NCI-H2107 (cell line): ENCODE measurements around the gene POLR2F.
"Not testable (repeated sequence)": the region's sequence is repeated elsewhere in the genome, so short reads cannot be mapped to it uniquely, and the experiment has no call there.

ENCODE experiments used
- DNase-seq: peaks from one replicate; lab custom pipeline; 2025; lab: John Stamatoyannopoulos, UW

Gene POLR2F

DNA sequence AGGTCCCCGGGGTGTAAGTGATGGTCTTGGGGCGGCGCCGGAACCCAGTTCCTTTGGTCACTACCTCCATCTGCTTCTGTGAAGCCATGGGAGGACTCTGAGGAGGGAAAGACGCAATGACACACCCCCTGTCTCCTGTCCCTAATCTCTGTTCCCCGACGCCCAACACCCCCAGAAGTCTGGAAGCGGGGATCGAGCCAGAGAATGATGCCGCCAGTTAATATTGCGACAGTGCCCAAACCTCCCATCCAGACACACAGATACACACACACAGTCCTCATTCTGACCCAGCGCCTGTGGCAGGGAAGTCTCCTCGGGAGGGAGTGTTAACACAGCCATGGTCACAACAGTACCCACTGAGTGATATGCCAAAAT is 450 bp upstream of the POLR2F start:
- no peak for DNase-seq

DNA sequence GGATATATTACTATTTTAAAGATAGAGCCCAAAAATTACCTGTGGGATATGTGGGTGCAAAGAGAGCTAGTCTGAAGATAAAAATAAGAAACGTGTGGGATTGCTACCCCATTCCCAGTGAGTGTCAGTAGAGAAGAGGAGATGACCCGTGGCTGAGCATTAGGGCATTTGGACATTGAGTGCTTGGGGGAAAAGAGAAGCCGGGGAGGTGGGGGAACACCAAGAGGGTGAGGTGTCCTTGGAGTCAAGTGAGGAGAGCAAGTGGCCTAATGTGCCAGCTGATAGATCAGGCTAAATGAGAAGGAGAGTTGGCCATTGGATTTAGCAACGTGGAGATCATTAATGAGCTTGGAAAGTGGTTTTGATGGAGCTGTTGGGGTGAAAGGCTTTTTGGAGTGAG is 1.2 kb downstream of the POLR2F start:
- no peak for DNase-seq

GRCh38 chr22:37955825-37956397 is 2.4 kb downstream of the POLR2F start:
- not testable (repeated sequence) for DNase-seq

DNA sequence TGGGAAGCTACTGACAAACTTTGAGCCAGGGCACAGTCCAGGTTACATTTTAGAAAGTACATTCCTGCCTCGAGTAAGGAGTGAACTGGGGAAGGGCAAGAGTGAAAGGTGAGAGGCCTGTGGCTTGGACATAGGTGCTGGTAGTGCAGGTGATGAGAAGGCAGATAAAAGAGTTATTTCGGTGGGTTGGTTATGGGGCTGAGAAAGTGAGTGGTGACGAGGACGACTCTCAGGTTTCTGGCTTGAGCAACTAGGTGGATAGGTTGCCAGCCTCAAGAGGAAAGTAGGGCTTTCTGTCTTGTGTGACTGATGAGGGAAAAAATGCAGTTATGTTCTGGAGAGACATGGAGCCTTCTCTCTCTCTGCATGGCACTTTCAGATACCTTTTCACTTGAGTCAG is 3.7 kb downstream of the POLR2F start:
- DNase-seq: no peak

- no peak for DNase-seq
These were observed 5.8 kb downstream of the POLR2F start for GRCh38 chr22:37959231-37959825.

- DNase-seq: no peak
These were observed 7.6 kb downstream of the POLR2F start for GRCh38 chr22:37961062-37961461.

DNA sequence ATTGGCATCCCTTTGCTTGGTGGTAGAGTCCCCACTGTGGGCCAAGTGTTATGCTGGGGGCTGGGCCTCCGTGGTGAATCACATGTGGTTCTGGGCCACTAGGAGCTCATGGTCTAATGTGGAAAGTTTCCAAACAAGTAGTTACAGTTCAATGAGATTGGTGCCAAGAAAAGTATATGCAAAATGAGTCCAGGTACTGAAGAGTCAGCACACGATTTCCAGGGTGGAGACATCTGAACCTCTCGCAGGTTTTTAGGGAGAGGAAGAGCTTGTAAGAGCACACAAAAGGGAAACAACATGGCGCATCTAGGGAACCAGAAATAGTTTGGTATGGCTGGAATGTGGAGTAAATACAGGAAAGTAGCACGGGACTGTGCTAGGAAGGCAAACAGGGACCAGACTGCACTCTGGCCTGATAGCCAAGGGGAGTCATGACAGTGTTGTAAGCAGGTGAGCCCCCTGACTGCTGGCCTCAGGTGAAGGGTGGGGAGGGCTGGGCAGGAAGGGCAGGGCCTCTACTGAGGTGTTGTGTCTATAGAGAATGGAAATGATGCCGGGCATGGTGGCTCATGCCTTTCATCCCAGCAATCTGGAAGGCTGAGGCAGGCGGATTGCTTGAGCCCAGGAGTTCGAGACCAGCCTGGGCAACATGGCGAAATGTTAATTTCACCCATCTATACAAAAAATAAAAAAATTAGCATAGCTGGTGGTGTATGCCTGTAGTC is 12.6 kb downstream of the POLR2F start:
- DNase-seq: no peak

DNA sequence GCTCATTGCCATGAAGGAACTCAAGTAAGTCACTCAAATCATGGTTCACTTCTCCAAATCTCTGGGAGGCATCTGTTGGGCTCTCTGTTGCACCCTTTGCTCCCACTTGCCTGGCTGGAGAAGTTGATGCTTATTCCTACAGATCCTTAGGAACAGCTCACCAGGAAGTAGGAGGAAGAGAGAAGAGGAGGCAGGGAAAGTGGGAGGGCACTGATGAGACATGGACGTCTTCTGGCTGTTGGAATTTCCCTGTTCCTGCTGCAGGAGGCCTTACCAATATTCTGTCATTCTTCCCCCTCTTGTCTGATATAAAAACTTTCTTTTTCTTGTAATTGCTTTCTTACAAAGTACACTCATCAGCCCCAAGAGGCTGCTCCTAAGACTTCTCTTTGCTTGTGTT is 13.6 kb downstream of the POLR2F start:
- DNase-seq: no peak

- DNase-seq: no peak
These were observed 14.3 kb downstream of the POLR2F start for GRCh38 chr22:37967637-37968451.

- no peak for DNase-seq
These were observed 15.2 kb downstream of the POLR2F start for GRCh38 chr22:37968452-37969251.

GRCh38 chr22:37970864-37971263 is 17.4 kb downstream of the POLR2F start:
- DNase-seq: no peak

DNA sequence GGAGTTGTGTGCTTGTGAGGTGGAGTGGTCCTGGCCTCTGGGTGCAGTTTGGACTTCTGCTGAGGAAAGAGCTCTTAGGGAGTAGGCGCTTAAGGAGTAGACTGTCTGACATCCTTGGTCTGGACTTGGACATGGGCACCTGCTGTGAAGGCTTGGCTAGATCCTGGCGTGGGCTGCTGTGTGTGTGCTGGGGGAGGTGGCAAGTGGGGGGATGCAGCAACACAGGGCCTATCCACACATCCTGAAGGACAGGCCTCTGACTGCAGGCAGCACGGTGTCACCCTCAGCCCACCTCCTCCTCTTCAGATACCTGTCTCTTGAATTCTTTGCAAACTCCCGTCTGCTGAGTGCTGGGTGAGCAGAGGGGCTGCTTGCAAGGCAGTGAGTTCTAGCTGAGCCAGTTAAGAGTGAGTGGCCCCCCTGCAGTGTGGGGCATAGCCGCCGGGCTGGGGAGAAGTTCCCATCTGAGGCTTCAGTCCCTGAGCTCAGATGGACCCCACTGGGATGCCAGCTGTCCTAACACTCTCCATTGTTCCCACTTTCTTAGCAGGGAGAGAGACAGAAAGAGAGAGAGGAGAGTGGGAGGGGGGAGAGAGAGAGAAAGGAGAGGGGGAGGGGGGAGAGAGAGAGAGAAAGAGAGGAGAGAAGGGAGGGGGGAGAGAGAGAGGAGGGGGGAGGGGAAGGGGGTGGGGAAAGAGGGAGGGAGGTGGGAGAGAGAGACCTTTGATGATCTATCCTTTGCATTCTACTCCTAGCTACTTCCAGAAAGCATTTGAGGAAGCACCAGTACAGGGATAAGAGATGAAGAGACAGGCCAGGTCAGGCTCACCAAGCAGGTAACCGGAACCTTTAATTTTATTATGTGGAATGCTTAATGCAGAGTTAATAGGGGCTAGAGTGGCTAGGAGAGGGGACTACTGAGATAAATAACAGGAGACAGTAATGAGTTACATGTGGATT is 18.3 kb downstream of the POLR2F start:
- DNase-seq: no peak

GRCh38 chr22:37972527-37972926 is 19.0 kb downstream of the POLR2F start:
- DNase-seq: no peak

DNA sequence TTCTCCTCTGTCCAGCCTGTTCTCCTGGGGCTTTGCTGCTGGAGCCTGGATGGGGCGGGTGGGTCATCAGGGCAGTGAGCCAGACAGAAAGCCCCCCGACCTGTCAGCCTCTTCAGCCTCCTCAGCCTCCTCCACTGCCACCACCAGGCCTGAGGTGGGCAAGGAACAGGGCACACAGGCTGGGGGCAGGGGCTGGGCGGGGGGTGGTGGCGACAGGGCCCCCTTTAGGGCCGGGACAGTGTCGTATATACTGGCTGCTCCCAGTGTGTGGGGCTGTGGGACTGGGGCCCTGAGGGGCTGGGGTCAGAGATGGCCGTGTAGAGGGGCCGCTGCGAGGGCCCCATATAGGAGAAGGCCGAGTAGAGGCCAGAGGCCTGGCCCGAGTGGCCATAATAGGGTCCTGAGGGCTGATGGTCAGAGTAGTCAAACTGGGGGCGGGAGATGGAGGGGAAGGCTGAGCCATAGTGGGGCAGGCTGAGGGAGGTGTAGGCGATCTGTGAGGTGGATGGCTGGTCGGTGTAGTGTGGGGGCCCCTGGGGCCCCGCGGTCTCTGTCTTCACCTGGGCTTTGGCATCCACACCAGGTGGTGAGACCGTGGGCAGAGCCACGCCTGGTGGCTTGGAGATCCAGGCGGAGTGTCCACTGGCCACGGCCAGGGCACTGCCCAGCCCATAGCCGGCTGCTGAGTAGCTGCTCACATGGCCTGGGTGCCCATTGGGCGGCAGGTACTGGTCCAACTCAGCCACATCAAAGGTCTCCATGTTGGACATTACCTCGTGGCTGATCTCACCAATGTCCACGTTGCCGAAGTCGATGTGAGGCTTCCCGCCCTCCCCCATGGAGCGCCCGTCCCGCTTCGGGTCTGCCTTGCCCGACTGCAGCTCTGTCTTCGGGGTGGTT is 20.0 kb downstream of the POLR2F start:
- DNase-seq: no peak

DNA sequence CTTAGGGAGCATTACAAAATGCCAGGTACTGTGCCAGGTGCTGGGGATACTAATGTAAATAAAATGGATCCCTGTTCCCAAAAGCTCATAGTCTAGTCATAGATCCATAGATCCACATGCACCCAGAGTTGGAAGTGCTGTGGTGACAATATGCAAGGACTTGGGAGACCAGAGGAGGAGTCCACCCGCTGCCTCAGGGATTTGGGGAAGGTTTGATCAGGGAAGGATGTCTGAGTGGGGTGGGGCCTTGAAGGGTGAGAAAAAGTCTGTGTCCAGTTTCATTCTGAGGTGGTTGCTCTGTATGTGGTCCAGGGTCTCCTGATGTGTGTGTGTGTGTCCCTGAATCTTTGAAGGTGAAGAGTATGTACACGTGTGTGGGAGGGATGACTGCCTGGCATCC is 21.7 kb downstream of the POLR2F start:
- DNase-seq: no peak

- not testable (repeated sequence) for DNase-seq
These were observed 22.5 kb downstream of the POLR2F start for GRCh38 chr22:37976022-37976421.

GRCh38 chr22:37976547-37976946 is 23.0 kb downstream of the POLR2F start:
- DNase-seq: no peak

DNA sequence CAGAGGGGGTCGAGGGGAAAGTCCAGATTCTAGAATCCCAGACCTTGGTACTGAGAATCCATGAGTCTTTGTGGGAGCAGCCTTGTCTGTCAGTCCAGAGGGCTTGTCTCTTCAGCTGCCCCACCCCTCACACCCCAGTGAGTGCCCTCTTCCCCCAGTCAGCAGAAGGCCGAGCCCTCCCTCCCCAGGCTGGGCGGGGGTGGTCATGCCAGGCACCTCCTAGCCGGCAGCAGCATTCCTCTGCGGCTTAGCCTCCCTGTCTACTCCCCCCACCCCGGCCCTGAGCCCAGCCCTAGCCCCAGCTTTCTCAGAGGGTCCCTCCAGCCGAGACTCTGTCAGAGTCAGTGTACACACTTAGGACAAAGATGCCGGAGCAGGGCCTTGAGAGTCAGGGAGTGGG is 26.3 kb downstream of the POLR2F start:
- DNase-seq: no peak

DNA sequence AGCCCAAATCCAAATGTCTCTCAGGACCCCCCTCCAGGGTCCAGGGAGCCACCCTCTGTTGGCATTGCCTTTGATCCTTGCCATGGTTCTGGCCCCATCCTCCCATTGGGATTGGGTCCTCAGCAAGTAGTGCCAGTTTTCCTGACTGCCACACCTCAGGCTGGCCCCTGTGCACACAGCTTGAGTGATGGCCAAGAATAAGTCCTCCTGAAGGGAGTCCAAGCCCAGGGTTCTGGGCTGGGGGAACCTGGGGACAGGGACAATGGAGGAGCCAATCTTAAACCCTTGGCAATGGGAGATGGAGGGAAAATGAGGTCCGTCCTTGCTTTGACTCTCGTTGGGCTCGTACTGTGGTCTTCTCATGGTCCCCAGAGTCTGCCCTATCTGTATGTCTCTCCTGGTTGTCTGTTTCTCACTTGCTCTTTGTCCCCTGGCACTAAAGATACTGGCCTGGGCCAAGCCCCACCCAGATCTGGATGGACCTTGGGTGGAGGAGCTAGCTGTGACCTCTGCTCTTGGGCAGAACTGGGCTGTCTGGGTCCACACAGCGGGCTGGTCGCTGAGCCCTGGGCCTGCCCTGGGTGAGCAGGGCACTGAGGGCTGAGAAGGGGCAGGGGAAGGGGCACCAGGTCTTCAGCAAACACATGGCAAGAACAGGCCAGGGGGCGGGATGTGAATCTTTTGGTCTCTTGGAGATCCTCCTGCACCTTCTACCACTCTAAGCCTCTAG is 27.9 kb downstream of the POLR2F start:
- DNase-seq: no peak
